GM12878 (cell line): ENCODE measurements around the gene SLC35A2. TPM values are rescaled to one million over a fixed set of nuclear protein-coding genes. Genes with fewer than 3 reads are reported as not detected.

ENCODE experiments used
- ATAC-seq: fragments of 200-7000 bp; cut with Tn5 transposase; 3 replicates; pipeline ENCODE4 v1.9.1; 2020; ENCODE audit warnings: mild to moderate bottlenecking, moderate library complexity
- BruUV-seq: library from RNA; stranded (reverse); fragments of 400-500 nt; replicated peaks from 2 replicates; lab custom pipeline; 2021; lab: Mats Ljungman, UMichigan
- CTCF ChIA-PET: fragments of 300-600 bp; sonication (Branson Sonifier 250); formaldehyde crosslinking; extraction: SDS; loops from one replicate; lab custom pipeline; 2021; ENCODE audit warnings: inconsistent platforms; lab: Yijun Ruan, JAX
- POLR2A ChIA-PET: fragments of 350-600 bp; formaldehyde crosslinking; extraction: SDS; loops from one replicate; lab custom pipeline; 2021; ENCODE audit warnings: inconsistent platforms; lab: Charles Lee
- RAD21 ChIA-PET: fragments of 300-600 bp; sonication (Branson Sonifier 250); formaldehyde crosslinking; loops from one replicate; lab custom pipeline; 2023; ENCODE audit warnings: antibody characterized with exemption; ENCODE audit not compliant: unreplicated experiment; lab: Charles Lee
- SMC1A ChIA-PET: fragments of 300-600 bp; sonication (Branson Sonifier 250); formaldehyde crosslinking; loops from one replicate; lab custom pipeline; 2023; ENCODE audit not compliant: unreplicated experiment, uncharacterized antibody; lab: Charles Lee
- DNase-seq: peaks from one replicate; pipeline ENCODE4 v3.0.0-alpha.2; 2011; ENCODE audit warnings: low read depth, low spot score
- FAIRE-seq: peaks from 3 replicates; lab custom pipeline; 2011; peaks lifted over from hg19 to GRCh38; lab: Jason Lieb, UNC
- H2AFZ ChIP-seq: 2 replicates; pipeline ENCODE4 v1.6.0; 2011; ENCODE audit warnings: low read depth, low read length, control low read depth; ENCODE audit not compliant: control insufficient read depth
- H3K27ac ChIP-seq: 2 replicates; pipeline ENCODE4 v1.5.1; 2011; ENCODE audit warnings: control low read depth; ENCODE audit not compliant: control insufficient read depth, insufficient read depth
- H3K27me3 ChIP-seq, 2 experiments: replicated peaks in 1 of 2; 2 replicates each; pipeline versions ENCODE4 v1.6.0 to v1.6.1; 2011; ENCODE audit warnings: low read length in 1 of 2; ENCODE audit not compliant: control insufficient read depth in 2 of 2, insufficient read depth in 2 of 2
- H3K36me3 ChIP-seq, 2 experiments: 2 replicates each; pipeline ENCODE4 v1.5.1; 2011; ENCODE audit warnings: low read length in 1 of 2; ENCODE audit not compliant: control insufficient read depth in 2 of 2, insufficient read depth in 2 of 2
- H3K4me1 ChIP-seq: 2 replicates; pipeline ENCODE4 v1.6.1; 2011; ENCODE audit warnings: mild to moderate bottlenecking, low read length, moderate library complexity, mixed read lengths; ENCODE audit not compliant: control insufficient read depth, insufficient read depth
- H3K4me2 ChIP-seq: 2 replicates; pipeline ENCODE4 v1.6.0; 2011; ENCODE audit warnings: control low read depth; ENCODE audit not compliant: control insufficient read depth, insufficient read depth
- H3K4me3 ChIP-seq: fragments of 200-600 bp; sonication (generic); 2 replicates; pipeline ENCODE4 v1.5.1; 2016
- H3K79me2 ChIP-seq: 2 replicates; pipeline ENCODE4 v1.6.0; 2011; ENCODE audit warnings: low read length; ENCODE audit not compliant: control insufficient read depth, insufficient read depth
- H3K9ac ChIP-seq: 2 replicates; pipeline ENCODE4 v1.8.0; 2011; ENCODE audit warnings: low read length, control low read depth, mixed read lengths; ENCODE audit not compliant: control insufficient read depth, insufficient read depth
- H3K9me3 ChIP-seq: replicated peaks from 3 replicates; pipeline ENCODE4 v1.5.1; 2011; ENCODE audit warnings: mild to moderate bottlenecking, low read length; ENCODE audit not compliant: control insufficient read depth, insufficient read depth
- H4K20me1 ChIP-seq: 2 replicates; pipeline ENCODE4 v1.6.0; 2011; ENCODE audit not compliant: control insufficient read depth, insufficient read depth
- BHLHE40 ChIP-seq, 2 experiments: fragments of 450-650 bp in 1 of 2; IDR thresholded peaks; 2 replicates each; pipeline ENCODE4 v1.6.1; 2011 to 2017; ENCODE audit warnings: low read depth in 2 of 2, borderline replicate concordance in 1 of 2, improper control_type of control experiment in 1 of 2, low read length in 1 of 2, mild to moderate bottlenecking in 1 of 2
- CEBPB ChIP-seq, 2 experiments: fragments of 150-350 bp in 1 of 2; IDR thresholded peaks; 2 replicates each; pipeline ENCODE4 v1.6.1; 2012 to 2014; ENCODE audit warnings: low read depth in 2 of 2, low read length in 2 of 2, borderline replicate concordance in 1 of 2, inconsistent platforms in 1 of 2
- ETV6 ChIP-seq, 2 experiments: fragments of 450-650 bp in 1 of 2; IDR thresholded peaks in 1 of 2; conservative IDR thresholded peaks in 1 of 2; 2 replicates each; pipeline ENCODE4 v1.6.1; 2014; ENCODE audit warnings: antibody characterized with exemption in 1 of 2, borderline replicate concordance in 1 of 2, low read depth in 1 of 2, mild to moderate bottlenecking in 1 of 2, moderate library complexity in 1 of 2
- JUND ChIP-seq: IDR thresholded peaks from 2 replicates; pipeline ENCODE4 v1.6.1; 2012; ENCODE audit warnings: low read depth, mild to moderate bottlenecking, low read length, improper control_type of control experiment, moderate library complexity
- KLF5 ChIP-seq: fragments of 450-650 bp; IDR thresholded peaks from 2 replicates; pipeline ENCODE4 v1.6.1; 2014; ENCODE audit warnings: mild to moderate bottlenecking; ENCODE audit not compliant: partially characterized antibody
- MEF2B ChIP-seq: fragments of 450-650 bp; IDR thresholded peaks from 2 replicates; pipeline ENCODE4 v1.6.1; 2018; ENCODE audit warnings: mild to moderate bottlenecking, moderate library complexity; ENCODE audit not compliant: partially characterized antibody, poor library complexity, severe bottlenecking
- MTA2 ChIP-seq: fragments of 450-650 bp; IDR thresholded peaks from 2 replicates; pipeline ENCODE4 v1.6.1; 2016; ENCODE audit warnings: low read depth, mild to moderate bottlenecking, moderate library complexity
- NFYA ChIP-seq: IDR thresholded peaks from 2 replicates; pipeline ENCODE4 v1.6.1; 2011; ENCODE audit warnings: low read depth, mild to moderate bottlenecking, low read length, improper control_type of control experiment, borderline replicate concordance
- POLR2A ChIP-seq: IDR thresholded peaks from 2 replicates; pipeline ENCODE4 v1.6.1; 2011; ENCODE audit warnings: low read depth, mild to moderate bottlenecking, low read length
- SMAD5 ChIP-seq: IDR thresholded peaks from 2 replicates; pipeline ENCODE4 v1.6.1; 2016; ENCODE audit warnings: antibody characterized with exemption, low read depth
- WGBS: methylation state at CpG from one replicate; pipeline ENCODE4 v1.1.6; 2016; ENCODE audit warnings: low lambda C conversion rate; ENCODE audit not compliant: insufficient replicate concordance, insufficient coverage; ENCODE audit errors: missing lambda C conversion rate; 5-methylcytosine and 5-hydroxymethylcytosine counted together
- in situ Hi-C: fragments of 300-500 bp; cut with MboI; formaldehyde crosslinking; loops from 9 replicates; pipeline ENCODE4 v1.14.3; 2018; ENCODE audit warnings: mixed read lengths
- intact Hi-C: fragments of 100-400 bp; cut with micrococcal nuclease; formaldehyde crosslinking; loops from one replicate; pipeline ENCODE4 v1.14.2; 2022; ENCODE audit not compliant: unreplicated experiment
- polyA plus RNA-seq, 11 experiments: library from polyadenylated mRNA; depleted of rRNA in 4 of 11; unstranded in 6 of 11; stranded (reverse) in 5 of 11; fragments of >200 nt; fragmentation: Nextera tagmentation in 4 of 11; fragmentation: Illumina TruSeq in 1 of 11; extraction: Ambion mirVana in 4 of 11; extraction: Trizol in 1 of 11; gene quantifications; 1 replicate in 1 of 11; 2 replicates in 10 of 11; pipeline versions ENCODE4 v1.2.1 to v1.2.3, GENCODE V29; 2011 to 2016; ENCODE audit warnings: inconsistent platforms in 2 of 11, missing spikeins in 2 of 11, low read depth in 1 of 11
- total RNA-seq, 4 experiments: library from RNA; depleted of rRNA in 3 of 4; stranded (reverse); fragments of >200 nt in 3 of 4; fragmentation: Illumina TruSeq in 1 of 4; extraction: Trizol in 1 of 4; gene quantifications; 2 replicates each; pipeline versions ENCODE4 v1.2.1 to v1.2.3, GENCODE V29; 2013 to 2021
- TF ChIP-seq, protein P1 (sequence below): fragments of 450-650 bp; formaldehyde crosslinking; IDR thresholded peaks from 2 replicates; pipeline ENCODE4 v1.4.0; 2020; ENCODE audit warnings: mild to moderate bottlenecking, moderate library complexity
- TF ChIP-seq, protein P2 (sequence below): IDR thresholded peaks from 2 replicates; pipeline ENCODE4 v1.6.1; 2012; ENCODE audit warnings: low read depth, low read length, improper control_type of control experiment

SLC35A2 gene
- total and polyA plus RNA-seq, 10 of the 15 experiments (the other 5 are each of a cell fraction or from before 2014, with no cell fraction given), result 2.1 to 27.4 (median 14.9) TPM

DNA sequence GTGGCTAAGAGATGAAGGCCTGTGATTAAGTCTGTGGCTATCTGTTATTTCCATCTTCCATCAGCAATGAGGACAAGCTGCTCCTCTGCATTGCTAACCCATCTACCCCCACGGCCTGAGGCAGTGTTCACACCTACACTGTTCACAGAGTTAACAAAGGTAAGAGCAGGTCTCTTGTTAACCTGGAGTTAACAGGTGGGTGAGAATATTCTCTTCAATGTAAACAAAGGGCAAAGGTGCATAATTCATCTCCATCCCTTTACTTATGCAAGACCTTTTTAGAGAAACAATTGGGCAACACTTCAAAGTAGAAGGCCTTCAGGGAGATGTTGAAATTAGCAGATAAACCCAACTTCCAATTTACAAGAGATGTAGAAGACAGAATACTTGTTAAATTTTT is 2.8 kb downstream of the SLC35A2 start (continued):
- TF ChIP-seq, protein P1, sequence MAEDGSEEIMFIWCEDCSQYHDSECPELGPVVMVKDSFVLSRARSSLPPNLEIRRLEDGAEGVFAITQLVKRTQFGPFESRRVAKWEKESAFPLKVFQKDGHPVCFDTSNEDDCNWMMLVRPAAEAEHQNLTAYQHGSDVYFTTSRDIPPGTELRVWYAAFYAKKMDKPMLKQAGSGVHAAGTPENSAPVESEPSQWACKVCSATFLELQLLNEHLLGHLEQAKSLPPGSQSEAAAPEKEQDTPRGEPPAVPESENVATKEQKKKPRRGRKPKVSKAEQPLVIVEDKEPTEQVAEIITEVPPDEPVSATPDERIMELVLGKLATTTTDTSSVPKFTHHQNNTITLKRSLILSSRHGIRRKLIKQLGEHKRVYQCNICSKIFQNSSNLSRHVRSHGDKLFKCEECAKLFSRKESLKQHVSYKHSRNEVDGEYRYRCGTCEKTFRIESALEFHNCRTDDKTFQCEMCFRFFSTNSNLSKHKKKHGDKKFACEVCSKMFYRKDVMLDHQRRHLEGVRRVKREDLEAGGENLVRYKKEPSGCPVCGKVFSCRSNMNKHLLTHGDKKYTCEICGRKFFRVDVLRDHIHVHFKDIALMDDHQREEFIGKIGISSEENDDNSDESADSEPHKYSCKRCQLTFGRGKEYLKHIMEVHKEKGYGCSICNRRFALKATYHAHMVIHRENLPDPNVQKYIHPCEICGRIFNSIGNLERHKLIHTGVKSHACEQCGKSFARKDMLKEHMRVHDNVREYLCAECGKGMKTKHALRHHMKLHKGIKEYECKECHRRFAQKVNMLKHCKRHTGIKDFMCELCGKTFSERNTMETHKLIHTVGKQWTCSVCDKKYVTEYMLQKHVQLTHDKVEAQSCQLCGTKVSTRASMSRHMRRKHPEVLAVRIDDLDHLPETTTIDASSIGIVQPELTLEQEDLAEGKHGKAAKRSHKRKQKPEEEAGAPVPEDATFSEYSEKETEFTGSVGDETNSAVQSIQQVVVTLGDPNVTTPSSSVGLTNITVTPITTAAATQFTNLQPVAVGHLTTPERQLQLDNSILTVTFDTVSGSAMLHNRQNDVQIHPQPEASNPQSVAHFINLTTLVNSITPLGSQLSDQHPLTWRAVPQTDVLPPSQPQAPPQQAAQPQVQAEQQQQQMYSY (CRISPR knock-in tag), result no peak
- TF ChIP-seq, protein P2, sequence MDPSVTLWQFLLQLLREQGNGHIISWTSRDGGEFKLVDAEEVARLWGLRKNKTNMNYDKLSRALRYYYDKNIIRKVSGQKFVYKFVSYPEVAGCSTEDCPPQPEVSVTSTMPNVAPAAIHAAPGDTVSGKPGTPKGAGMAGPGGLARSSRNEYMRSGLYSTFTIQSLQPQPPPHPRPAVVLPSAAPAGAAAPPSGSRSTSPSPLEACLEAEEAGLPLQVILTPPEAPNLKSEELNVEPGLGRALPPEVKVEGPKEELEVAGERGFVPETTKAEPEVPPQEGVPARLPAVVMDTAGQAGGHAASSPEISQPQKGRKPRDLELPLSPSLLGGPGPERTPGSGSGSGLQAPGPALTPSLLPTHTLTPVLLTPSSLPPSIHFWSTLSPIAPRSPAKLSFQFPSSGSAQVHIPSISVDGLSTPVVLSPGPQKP, result no peak
- TF ChIP-seq POLR2A (no peak), KLF5 (no peak), ETV6 (conservative IDR thresholded peaks at IDR 0.05 in 1 of 2, IDR thresholded peaks at IDR 0.05 in 1 of 2; ENCODE audit: borderline replicate concordance in 1 of 2, low read depth in 1 of 2) (no peak), MTA2 (no peak)

DNA sequence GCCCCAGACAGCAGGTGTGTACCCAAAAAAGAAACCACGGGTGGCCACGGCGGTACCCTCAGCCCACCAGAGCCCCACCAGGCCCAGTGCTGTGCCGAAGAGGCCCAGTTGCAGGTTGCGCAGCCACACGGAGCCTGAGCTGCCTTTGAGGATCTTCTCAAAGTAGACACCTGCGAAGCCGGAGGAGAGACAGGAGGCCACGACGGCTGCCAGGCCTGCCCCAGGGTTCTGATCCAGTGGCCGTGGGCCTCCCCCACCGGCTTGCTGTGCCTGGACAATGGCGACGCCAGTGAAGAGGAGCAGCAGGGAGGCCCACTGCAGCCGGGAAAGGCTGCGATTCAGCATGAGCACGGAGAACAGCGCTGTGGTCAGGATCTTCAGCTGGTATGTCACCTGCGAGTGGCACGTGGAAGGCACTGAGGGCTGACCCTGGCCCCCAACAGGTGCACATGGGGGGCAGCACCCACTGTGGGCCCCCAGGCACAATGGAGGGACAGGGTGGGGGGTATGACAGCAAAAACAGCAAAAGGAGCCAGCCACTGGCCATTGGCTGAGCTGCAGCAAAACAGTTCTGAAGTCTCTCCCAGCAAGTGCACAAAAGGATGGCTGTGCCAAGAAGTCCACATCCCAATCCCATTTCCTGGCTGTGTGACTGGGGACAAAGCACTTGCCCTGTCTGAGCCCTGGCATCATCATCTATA is 6.2 kb downstream of the SLC35A2 start:
- ChIA-PET RAD21 (no interaction called here), POLR2A (no interaction called here), SMC1A (no interaction called here)
- no peaks in the 10 kb centered on the region; the same call in 2 of the 3 replicates for H3K9me3 ChIP-seq
- in situ Hi-C loops, result no loop called here
- ATAC-seq, result no peak
- H3K36me3 ChIP-seq, result peaks cover 4 to 5% of the 10 kb centered on the region in 2 experiments; a peak in 2 of 4 replicates
- H3K4me1 ChIP-seq, result no peaks in the 10 kb centered on the region
- no peak for TF ChIP-seq JUND
- no peak for TF ChIP-seq CEBPB (IDR thresholded peaks at IDR 0.05; ENCODE audit: borderline replicate concordance in 1 of 2, low read depth in 2 of 2, low read length in 2 of 2)
- no peak for TF ChIP-seq BHLHE40 (IDR thresholded peaks at IDR 0.05; ENCODE audit: borderline replicate concordance in 1 of 2, low read depth in 2 of 2, low read length in 1 of 2)
- TF ChIP-seq NFYA, result no peak
- no peak for TF ChIP-seq SMAD5
- TF ChIP-seq MEF2B, result no peak
- TF ChIP-seq, all 136 proteins: peak for 0
- Histone ChIP-seq H3K79me2 (peaks cover under 1% of the 10 kb centered on the region; the same call in 1 of the 2 replicates), H3K4me3 (no peak overlapping the region), H4K20me1 (no peaks in the 10 kb centered on the region), H3K9ac (no peak overlapping the region), H3K27me3 (no peaks in the 10 kb centered on the region), H3K4me2 (no peak overlapping the region), H2AFZ (no peak overlapping the region), H3K27ac (no peak overlapping the region)
- intact Hi-C loops, result no loop called here
- DNase-seq, result no peak
- 58% methylated on average over 18 of the region's 20 CpGs for WGBS
- BruUV-seq, result no TSS peak
- CTCF ChIA-PET, result no interaction called here
- no peak for FAIRE-seq
